Stimulated activated CD4-positive, alpha-beta T cell treated with anti-CD3 and anti-CD28 coated beads, Interleukin-4, amount 100 ng/mL, for 1 hour (primary cell): ENCODE measurements around the gene SNTG2.
"Not testable (repeated sequence)": the region's sequence is repeated elsewhere in the genome, so short reads cannot be mapped to it uniquely, and the experiment has no call there.

Source experiments
- DNase-seq: peaks from one replicate; pipeline ENCODE4 v3.0.0-alpha.2; 2020

SNTG2 gene

DNA sequence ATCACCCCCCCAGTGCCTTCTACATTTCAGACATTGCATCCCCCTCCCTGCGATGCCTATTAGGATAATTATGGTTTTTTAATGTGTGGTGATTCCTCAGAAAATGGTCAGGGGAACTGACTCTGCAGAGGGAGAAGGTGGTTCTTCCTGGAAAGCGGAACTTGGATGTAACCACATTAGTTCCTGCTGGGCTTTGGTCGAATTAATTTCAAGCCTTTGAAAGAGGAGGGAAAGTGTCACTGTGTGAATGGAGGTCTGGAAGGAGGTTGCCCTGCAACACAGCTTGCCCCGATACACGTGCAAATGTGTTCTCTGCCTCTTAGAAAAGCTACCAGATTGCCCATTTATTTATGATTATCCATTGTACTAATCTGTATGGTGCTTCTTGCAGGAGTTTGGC is 399.5 kb downstream of the SNTG2 start:
- no peak for DNase-seq

DNA sequence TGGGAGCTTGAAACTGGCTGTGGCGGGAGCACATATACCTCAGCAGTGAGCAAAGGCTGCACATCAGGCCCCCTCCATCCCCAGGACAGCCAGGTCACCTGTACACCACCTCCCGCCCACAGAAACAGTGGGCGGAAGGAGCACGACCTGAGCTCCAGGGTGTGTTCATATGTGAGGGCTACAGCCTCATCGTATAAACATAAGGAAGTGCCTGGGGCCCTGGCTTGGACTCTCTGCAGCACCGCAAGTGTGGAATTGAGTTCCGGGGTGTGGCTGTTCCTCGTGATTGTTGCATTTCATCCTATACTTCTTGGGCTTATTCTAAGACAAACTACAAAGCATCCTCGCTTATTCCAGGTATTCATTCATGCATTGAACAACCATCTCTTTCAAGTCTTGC is 402.5 kb downstream of the SNTG2 start:
- DNase-seq, result no peak

DNA sequence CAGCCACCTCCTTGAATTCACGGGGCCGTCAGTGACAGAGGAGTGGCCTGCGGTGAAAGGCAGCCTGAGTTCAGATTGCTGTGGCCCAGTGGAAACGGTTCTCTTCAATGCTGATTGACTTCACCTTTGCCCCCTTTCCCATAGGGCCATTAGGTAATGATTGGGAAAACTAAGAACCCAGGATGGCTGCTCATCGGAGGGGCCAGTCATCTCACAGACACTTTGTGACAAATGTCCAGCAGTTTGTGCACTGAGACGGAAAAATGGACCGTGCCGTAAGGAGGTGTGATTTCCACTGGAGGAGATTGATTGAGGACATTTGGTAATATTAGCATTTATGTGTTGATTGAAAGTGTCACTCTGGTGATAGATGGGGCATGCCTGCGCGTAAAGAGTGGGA is 402.9 kb downstream of the SNTG2 start:
- no peak for DNase-seq

DNA sequence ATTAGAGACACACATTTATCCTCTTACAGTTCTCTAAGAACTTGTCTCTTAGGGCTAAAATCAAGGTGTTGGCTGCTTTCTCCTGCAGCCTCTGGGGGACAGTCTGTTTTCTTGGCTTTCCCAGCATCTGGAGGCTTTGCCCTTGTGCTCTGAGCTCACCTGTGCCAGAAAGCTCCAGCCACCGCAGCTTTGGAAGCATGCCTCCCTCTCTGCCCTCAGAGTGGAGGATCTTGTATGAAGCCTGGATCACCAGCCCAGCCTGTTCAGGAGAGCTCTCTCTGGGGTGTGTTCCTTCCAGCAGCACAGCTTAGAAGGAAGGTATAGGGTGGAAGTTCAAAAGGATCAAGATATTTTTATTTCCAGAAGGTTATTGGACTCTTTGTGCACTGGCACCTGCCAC is 409.5 kb downstream of the SNTG2 start:
- no peak for DNase-seq

DNA sequence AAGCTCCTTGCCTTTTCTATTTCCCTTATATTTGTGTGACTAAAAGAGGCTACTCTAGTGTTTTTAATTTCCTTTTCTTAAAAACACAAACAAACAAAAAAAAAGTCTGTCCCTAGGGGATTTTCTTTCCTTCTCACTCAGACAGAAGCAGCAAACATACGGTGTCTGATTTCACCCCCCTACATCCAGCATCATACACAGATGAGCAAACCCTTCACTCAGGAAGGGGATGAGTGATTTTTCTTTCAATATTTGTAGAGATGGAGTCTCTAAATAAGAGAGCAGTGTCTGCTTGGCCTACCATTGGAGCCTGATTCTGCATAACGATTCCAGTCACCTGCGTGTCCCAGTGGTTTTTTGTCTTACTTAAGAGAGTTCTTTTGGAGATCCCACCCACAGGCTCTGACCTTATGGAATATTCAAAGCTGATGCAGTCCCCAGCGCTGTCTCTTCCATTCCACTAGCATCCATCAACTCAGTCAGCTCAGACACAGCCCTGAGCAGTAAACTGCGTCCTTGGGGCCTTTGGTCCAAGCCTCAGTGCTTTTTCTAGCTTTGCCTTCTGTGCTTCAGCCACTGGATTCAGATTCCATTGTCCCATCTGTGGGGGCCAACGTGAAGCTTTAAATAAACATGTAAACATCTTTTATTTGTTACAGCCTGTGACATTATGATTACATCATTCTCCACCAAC is 410.1 kb downstream of the SNTG2 start:
- no peak for DNase-seq

DNA sequence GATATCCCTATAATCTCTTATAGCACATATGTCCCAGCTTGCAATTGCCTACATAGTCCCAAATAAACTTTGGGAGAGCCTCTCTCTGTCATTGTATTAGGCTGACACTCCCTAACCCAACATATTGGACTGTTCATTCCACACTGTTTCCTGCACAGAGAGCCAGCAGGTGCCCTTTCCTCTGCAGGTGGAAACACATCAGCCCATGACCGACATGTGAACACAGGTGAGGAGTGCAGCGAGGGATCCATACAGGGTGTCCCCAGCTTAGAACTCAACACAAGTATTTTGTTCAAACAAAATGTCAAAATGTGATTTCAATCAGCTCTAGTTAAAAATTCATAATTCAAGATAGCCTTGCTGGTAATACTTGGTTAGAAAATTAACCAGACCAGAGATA is 412.7 kb downstream of the SNTG2 start:
- DNase-seq, result no peak

DNA sequence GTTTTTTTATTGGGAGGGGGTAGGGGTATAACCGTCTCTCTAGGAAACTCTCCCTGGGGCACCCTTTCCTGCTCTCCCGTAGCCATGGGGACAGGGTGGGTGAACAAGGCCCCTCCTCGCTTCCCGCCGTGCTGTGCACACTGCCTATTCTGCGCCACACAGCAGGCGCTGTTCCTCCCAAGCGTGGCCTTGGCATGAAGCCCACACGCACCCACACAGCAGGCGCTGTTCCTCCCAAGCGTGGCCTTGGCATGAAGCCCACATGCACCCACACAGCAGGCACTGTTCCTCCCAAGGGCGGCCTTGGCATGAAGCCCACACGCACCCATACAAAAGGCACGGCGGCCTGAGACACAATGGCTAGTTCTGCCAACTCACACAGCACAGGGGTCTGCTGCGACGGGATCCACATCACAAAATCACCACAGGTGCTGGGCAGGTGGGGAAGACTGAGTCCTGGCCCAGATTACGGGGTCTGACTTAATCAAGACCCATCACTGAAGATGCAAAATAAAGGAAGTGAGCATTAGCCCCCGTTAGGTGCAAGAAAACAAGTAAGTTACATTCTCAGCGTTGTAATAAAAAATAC is 416.0 kb downstream of the SNTG2 start:
- peak; percentile 49 for DNase-seq

DNA sequence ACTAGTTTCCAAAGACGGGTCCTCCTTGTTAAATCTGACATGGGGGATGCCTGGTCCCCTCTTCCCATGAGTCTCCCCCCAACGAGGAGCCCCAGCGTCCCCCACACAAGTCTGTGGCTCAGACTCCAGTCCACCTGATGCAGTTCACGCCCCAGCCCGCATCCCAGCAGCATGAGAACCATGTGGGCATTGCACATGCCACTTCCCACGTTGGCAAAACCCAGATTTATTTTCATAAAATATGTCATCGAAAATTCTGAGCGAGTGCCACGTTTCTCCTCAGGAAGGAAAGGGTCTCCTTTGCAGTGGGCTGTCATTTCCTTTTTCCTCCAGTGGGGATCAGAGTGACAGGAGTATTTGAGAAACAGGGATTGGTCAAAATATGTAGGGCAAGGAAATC is 417.0 kb downstream of the SNTG2 start:
- DNase-seq, result no peak

DNA sequence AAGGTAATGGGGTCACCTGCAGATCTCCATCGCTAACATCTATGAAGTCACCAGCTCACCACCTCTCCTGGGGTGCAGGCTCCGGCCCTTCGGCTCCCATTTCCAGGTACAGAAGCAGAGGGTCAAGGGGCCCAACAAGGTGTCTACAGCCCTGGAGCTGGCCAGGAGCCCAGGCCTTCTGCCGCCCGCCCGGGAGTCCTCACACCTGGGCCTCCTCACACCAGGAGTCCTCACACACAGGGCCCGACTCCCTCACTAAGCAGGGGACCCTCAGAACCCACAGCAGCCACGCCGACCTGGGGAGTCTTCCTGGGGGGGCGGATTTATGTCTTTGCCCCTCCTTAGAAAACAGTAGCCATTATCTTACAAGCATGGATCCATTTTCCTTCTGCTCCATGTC is 419.3 kb downstream of the SNTG2 start:
- DNase-seq, result no peak

DNA sequence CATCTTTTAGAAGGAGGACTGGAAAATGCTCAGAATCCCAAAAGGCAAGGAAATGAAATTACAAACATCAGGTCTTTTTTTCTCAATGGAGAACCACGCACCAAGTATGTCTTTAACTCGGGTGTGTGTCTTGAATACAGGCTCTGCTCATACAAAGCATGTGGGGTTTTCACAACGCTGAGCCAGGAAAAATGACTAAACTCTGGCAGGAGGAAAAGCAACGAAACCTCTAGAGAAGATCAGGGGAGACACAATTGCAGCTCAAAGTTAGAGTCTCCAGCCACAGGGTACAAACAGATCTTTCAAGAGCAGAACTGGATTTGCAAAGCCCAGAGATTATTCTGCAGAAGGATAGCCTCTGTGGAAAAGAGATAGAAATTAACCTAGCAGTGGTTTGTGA is 419.8 kb downstream of the SNTG2 start:
- DNase-seq, result no peak

DNA sequence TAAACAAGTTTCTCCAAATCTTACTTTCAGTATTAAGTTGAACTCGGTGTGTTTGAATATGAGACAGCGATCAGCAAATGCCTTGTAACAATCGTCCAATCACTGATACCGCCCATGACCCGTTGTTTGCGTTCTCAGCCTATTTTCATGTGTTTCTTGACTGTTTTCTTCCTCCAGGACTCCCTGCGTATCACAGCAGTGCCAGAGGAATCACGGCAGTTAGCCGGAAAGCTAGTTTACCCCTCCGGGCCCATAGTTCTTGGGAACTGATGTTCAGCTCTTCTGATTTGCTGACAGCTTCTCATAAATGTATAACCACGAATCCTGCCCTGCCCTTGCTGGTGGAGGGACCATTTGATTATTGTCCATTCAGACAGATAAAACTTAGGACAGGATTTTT is 420.4 kb downstream of the SNTG2 start:
- DNase-seq, result no peak

DNA sequence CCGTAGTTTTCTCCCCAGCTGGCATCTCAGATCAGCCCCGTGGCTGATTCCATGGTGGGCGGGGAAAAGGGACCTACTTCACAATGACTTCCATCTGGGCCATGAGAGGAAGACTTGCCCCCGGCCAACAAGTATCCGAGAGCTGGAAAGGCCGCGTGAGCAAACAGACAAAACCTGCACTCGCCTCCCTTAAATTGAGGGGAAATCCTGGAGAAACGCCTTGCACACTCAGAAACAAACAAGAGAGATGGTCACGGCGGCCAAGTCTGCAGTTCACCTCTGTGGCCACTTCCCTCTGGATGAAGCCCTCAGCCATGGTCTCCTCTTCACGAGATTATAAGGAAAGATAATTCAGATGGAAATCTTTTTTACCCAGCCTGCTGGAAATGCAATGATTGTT is 423.2 kb downstream of the SNTG2 start:
- DNase-seq, result no peak

DNA sequence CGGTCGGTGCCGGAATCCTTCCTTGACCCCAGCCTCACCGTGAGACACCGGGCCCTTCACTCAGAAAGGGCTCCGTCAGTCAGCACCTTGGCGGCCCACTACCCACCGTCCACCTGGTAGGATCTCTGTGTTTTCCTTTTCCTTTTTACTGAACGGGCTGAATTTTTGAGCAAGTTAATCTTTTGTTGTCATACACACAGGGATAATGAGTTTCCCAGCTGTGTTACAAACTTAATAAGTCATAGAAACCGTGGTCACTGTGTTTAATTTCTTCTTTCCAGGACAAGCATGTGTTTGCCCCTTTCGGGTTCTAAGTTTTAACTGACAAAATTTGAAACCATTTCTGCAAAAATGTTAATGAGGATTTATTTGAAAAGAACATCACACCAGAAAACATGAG is 423.6 kb downstream of the SNTG2 start:
- no peak for DNase-seq

DNA sequence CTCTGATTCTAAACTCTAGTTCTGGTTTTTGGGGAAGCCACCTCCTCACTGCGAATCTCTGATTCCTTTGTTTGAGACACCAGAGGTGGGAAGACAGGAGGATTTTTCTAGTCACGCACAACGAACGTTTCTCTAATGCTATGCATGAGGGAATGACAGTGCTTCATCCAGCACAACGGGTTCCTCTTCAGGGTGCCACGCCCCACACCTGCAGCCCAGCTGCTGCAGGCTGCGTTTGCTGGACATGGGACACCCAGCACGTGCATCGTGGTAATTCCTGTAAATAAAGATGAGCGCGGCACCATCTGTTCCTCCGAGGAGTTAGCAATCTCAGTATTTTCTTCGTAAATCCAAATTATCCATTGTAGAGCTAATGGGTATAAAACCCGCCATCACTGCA is 425.1 kb downstream of the SNTG2 start:
- DNase-seq, result no peak

DNA sequence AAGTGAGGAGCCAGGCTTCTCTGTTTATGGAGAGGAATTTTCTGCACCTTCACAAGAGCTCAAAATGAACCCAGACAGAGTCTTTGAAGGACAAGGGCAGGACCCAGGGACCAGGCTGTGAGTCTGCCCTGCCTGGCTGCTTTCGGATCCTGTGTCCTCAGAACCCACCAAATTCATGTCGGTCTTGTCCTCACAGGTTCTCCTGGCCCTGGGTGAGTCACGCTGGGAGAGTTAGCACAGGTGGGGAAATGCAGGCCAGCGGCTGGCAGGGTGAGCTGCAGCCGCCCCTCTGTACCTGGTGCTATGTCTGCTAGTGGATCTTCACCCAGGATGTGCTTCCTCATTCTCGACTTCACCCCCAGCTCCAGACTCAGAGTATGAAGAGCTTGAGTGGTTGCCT is 426.8 kb downstream of the SNTG2 start:
- no peak for DNase-seq

DNA sequence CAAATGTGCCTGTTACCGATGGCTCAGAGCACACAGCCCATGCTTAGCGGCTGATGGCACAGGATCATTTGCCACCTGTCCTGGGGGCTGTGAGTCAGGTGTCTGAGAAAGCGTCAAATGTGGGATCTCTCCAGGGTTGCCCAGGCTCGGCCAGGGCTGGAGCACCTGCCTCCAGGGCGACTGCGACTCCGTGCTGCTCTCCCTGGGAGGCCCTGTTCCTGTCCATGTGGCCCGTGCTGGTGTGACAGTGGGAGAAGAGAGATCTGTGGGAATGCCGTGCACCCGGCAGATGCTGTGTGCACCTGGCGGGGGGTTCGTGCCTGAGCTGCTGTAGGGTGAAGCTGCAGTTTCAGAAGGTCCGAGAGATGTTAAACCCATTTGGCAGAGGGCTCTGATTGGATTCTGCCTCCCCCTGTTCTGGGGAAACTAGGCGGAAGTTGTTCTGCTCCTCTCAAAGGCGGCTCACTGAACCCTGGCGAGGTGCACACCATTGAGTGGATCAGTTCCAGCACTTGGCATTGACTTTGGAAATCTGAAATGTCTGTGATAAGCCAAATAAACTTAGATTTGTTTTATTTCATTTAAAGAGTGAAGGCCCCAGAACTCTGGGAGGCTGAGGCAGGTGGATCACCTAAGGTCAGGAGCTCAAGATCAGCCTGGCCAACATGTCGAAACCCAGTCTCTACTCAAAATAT is 428.0 kb downstream of the SNTG2 start:
- no peak for DNase-seq

DNA sequence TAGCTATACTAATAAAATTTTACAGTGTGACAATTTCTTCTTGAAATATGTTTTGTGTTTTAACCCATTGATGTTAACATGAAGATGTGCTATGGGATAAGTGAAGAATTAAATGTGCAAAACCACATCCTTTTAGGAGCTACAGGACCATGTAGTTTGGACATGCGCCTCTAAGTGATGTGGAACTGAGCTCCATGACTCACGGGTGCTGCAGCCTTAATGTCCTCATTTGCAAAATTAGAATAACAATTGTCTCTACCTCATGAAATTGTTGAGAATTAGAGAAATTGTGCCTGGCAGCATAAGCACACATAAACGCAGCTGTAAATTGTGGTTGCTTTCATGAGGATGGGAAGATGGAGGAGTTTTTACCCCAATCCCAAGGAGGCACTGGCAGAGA is 431.0 kb downstream of the SNTG2 start:
- no peak for DNase-seq

DNA sequence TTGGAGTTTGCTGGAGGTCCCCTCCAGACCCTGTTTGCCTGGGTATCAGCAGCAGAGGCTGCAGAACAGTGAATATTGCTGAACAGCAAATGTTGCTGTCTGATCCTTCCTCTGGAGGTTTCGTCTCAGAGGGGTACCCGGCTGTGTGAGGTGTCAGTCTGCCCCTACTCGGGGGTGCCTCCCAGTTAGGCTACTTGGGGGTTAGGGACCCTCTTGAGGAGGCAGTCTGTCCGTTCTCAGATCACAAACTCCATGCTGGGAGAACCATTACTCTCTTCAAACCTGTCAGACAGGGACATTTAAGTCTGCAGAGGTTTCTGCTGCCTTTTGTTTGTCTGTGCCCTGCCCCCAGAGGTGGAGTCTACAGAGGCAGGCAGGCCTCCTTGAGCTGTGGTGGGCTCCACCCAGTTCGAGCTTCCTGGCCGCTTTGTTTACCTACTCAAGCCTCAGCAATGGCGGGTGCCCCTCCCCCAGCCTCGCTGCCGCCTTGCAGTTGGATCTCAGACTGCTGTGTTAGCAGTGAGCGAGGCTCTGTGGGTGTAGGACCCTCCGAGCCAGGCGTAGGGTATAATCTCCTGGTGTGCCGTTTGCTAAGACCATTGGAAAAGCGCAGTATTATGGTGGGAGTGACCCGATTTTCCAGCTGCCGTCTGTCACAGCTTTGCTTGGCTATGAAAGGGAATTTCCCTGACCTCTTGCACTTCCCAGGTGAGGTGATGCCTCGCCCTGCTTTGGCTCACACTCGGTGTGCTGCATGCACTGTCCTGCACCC is 437.5 kb downstream of the SNTG2 start:
- not testable (repeated sequence) for DNase-seq

DNA sequence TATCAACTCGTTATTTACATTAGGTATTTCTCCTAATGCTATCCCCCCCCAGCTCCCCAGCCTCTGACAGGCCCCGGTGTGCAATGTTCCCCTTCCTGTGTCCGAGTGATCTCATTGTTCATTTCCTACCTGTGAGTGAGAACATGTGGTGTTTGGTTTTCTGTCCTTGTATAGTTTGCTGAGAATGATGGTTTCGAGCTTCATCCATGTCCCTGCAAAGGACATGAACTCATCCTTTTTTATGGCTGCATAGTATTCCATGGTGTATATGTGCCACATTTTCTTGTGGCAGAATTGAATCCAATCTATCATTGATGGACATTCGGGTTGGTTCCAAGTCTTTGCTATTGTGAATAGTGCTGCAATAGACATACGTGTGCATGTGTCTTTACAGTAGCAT is 439.5 kb downstream of the SNTG2 start:
- DNase-seq, result not testable (repeated sequence)

DNA sequence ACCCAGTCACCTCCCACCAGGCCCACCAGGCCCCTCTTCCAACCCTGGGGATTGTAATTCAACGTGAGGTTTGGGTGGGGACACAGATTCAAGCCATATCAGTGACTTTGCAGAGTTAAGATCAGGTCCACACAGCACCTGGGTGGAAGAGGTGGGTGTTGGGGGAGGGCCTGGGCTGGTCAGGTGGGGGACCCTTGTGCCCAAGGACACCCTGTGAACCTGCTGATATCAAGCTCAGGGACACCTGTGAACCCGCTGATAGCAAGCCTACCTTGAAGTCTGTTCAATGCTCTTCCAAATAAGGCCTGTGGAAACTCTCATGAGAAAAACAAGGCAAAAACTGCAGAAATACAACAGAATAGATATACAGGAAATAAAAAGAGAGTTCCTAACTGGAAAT is 442.7 kb downstream of the SNTG2 start:
- no peak for DNase-seq

DNA sequence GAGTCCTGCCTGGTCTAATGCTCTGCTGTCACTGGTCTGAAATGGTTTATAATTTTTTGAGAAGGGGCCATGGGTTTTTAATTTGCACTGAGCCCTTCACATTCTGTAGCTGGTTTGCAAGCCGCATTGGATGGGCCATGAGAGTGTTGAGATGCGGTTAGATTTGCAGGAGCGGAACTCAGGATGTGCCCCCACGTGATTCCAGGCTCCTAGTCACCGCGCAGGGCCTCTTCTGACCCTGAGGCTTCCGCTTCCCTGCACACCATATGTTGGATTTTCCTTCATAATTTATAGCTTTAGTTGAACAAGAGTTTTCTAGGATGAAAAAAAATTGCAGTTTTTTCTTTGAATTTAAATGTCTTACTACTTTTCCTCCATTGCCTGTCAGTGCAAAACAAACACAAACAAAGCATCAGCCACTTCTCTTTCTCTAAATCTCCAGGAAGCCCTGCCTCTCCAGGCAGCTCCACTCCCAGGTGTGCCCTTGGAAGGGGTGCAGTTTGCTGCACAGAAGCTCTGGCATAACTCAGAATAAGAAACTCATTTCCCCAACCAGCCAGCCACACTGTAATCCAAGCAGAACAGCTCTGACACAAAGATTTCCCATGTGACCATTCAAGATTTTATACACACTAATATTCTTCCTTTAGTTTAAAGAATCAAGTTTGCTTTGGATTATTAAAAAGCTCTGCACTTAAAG is 444.2 kb downstream of the SNTG2 start:
- no peak for DNase-seq

DNA sequence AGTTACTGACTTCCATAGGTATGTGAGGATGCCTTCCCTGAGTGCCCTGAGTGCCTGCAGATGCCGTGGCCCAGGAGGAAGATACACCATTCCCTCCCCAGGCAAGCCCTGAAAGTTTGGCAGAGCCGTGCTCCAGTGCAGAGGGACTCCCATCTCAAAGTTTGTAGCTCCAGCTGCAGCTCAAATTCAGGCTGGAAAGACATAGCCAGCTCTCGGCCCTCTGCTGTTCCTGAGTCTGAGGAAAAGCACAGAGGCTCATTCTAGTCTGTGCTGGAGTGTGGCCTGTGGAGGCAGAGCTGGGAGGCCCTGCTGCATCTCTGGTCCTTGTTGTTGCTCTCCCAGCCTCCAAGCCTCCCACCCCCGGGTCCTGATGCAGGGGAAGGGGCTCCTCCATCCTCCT is 446.7 kb downstream of the SNTG2 start:
- DNase-seq, result no peak

DNA sequence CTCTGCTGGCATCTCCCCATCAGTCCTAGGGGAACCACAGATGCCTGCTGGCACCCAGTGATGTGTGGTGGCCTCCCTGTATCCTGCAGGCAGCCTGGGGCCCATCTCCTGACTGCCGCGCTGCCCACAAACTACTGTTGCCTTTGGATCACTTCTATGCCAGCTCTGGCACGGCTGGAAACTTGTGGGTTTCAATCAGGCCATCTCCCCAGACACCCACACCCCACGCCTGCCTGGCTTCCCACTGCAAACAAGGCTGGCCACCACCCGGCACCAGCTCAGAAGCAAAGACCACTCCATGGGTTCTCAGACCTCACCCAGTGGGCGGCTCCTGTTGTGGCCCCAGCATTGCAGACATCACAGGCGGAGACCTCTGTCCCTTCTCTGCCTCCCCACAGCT is 447.5 kb downstream of the SNTG2 start:
- DNase-seq, result no peak
